HPDE6-E6E7 (cell line): ENCODE measurements around the gene ECEL1.
"Not testable (repeated sequence)": the region's sequence is repeated elsewhere in the genome, so short reads cannot be mapped to it uniquely, and the experiment has no call there.

Source experiments
- DNase-seq: peaks from one replicate; pipeline ENCODE4 v3.0.0; 2011; ENCODE audit warnings: missing footprints; ENCODE audit errors: extremely low spot score

The ECEL1 gene

GRCh38 chr2:232458661-232459418 lies 28.8 kb downstream of the ECEL1 start:
- DNase-seq, result no peak

- DNase-seq, result no peak
Observed at GRCh38 chr2:232458051-232458660, 29.5 kb downstream of the ECEL1 start.

- no peak for DNase-seq
Observed at GRCh38 chr2:232457121-232458011, 30.3 kb downstream of the ECEL1 start.

- DNase-seq, result no peak
Observed at GRCh38 chr2:232456296-232457120, 31.1 kb downstream of the ECEL1 start.

- no peak for DNase-seq
Observed at GRCh38 chr2:232455426-232456255, 32.0 kb downstream of the ECEL1 start, which contains the start of gene ALPI. Gene ALPI (plus strand): TSS chr2:232456153. CDS start chr2:232456200, 47 bp downstream.

- DNase-seq, result no peak
Observed at GRCh38 chr2:232454630-232455029, 33.0 kb downstream of the ECEL1 start.

- DNase-seq, result not testable (repeated sequence)
Observed at GRCh38 chr2:232451645-232452044, 36.0 kb downstream of the ECEL1 start.

GRCh38 chr2:232449964-232450363 lies 37.7 kb downstream of the ECEL1 start:
- DNase-seq, result no peak

- no peak for DNase-seq
Observed at GRCh38 chr2:232448304-232448690, 39.3 kb downstream of the ECEL1 start.

- DNase-seq, result no peak
Observed at GRCh38 chr2:232447638-232448303, 39.9 kb downstream of the ECEL1 start.

GRCh38 chr2:232447091-232447620 lies 40.5 kb downstream of the ECEL1 start:
- DNase-seq, result no peak

GRCh38 chr2:232446266-232446777 lies 41.3 kb downstream of the ECEL1 start:
- DNase-seq, result not testable (repeated sequence)

GRCh38 chr2:232445149-232445885 lies 42.3 kb downstream of the ECEL1 start:
- DNase-seq, result not testable (repeated sequence)

- peak; percentile 61 for DNase-seq
Observed at GRCh38 chr2:232444409-232445148, 43.1 kb downstream of the ECEL1 start.

- not testable (repeated sequence) for DNase-seq
Observed at GRCh38 chr2:232443669-232444408, 43.8 kb downstream of the ECEL1 start.

- not testable (repeated sequence) for DNase-seq
Observed at GRCh38 chr2:232443047-232443446, 44.6 kb downstream of the ECEL1 start.

GRCh38 chr2:232442431-232442830 lies 45.2 kb downstream of the ECEL1 start:
- DNase-seq, result not testable (repeated sequence)
